Cortex of kidney (tissue), 1 donor: ENCODE results near the gene BCAS3.

ENCODE experiments used
- DNase-seq: peaks from one replicate; lab custom pipeline; 2025; lab: John Stamatoyannopoulos, UW

The BCAS3 gene

GRCh38 chr17:61316633-61317032 lies 639.0 kb downstream of the BCAS3 start:
- no peak for DNase-seq

GRCh38 chr17:61317779-61318178 lies 640.1 kb downstream of the BCAS3 start:
- no peak for DNase-seq

GRCh38 chr17:61318684-61319098 lies 641.0 kb downstream of the BCAS3 start:
- DNase-seq: no peak

- no peak for DNase-seq
These were observed 643.7 kb downstream of the BCAS3 start for GRCh38 chr17:61321344-61321743.

GRCh38 chr17:61322325-61323002 lies 644.8 kb downstream of the BCAS3 start:
- DNase-seq: no peak

GRCh38 chr17:61323003-61323908 lies 645.6 kb downstream of the BCAS3 start:
- DNase-seq: no peak

- no peak for DNase-seq
These were observed 646.5 kb downstream of the BCAS3 start for GRCh38 chr17:61323909-61324868.

- no peak for DNase-seq
These were observed 647.3 kb downstream of the BCAS3 start for GRCh38 chr17:61324950-61325349.

- DNase-seq: no peak
These were observed 647.9 kb downstream of the BCAS3 start for GRCh38 chr17:61325382-61326073.

GRCh38 chr17:61326330-61326729 lies 648.7 kb downstream of the BCAS3 start:
- no peak for DNase-seq

- DNase-seq: no peak
These were observed 650.7 kb downstream of the BCAS3 start for GRCh38 chr17:61328351-61328750.

- no peak for DNase-seq
These were observed 652.8 kb downstream of the BCAS3 start for GRCh38 chr17:61330174-61331150.

GRCh38 chr17:61331178-61331577 lies 653.5 kb downstream of the BCAS3 start:
- no peak for DNase-seq

- DNase-seq: no peak
These were observed 654.2 kb downstream of the BCAS3 start for GRCh38 chr17:61331886-61332285.

GRCh38 chr17:61333136-61333535 lies 655.5 kb downstream of the BCAS3 start:
- no peak for DNase-seq

- DNase-seq: no peak
These were observed 657.0 kb downstream of the BCAS3 start for GRCh38 chr17:61334673-61335072.

- DNase-seq: no peak
These were observed 657.6 kb downstream of the BCAS3 start for GRCh38 chr17:61335105-61335844.

GRCh38 chr17:61335845-61336655 lies 658.4 kb downstream of the BCAS3 start:
- DNase-seq: no peak

GRCh38 chr17:61337290-61337689 lies 659.6 kb downstream of the BCAS3 start:
- no peak for DNase-seq
